ENCODE data around the gene GALNT7.
"Not testable (repeated sequence)": the region's sequence is repeated elsewhere in the genome, so short reads cannot be mapped to it uniquely, and the experiment has no call there.

GALNT7 gene

GRCh38 chr4:173168396-173169177 lies at the start of gene GALNT7:
Gene GALNT7 (plus strand): TSS chr4:173168811. CDS start chr4:173168836, 25 bp downstream.
- peak within 1 kb of the TSS; percentile 86 for H3K4me3 ChIP-seq (ENCODE audit: low read depth, low read length)

- H3K4me3 ChIP-seq (ENCODE audit: low read depth, low read length): not testable (repeated sequence)
These were observed 49.8 kb upstream of the GALNT7 start for GRCh38 chr4:173118819-173119218.

GRCh38 chr4:173119818-173120217 lies 48.8 kb upstream of the GALNT7 start:
- H3K4me3 ChIP-seq (ENCODE audit: low read depth, low read length): no peak overlapping the region

- H3K4me3 ChIP-seq (ENCODE audit: low read depth, low read length): no peak overlapping the region
These were observed 47.5 kb upstream of the GALNT7 start for GRCh38 chr4:173121076-173121561.

GRCh38 chr4:173124209-173124865 lies 44.3 kb upstream of the GALNT7 start:
- H3K4me3 ChIP-seq (ENCODE audit: low read depth, low read length): no peak overlapping the region

GRCh38 chr4:173125216-173125812 lies 43.3 kb upstream of the GALNT7 start:
- no peak overlapping the region for H3K4me3 ChIP-seq (ENCODE audit: low read depth, low read length)

- H3K4me3 ChIP-seq (ENCODE audit: low read depth, low read length): no peak overlapping the region
These were observed 40.3 kb upstream of the GALNT7 start for GRCh38 chr4:173128199-173128890.

GRCh38 chr4:173130687-173131086 lies 37.9 kb upstream of the GALNT7 start:
- no peak overlapping the region for H3K4me3 ChIP-seq (ENCODE audit: low read depth, low read length)

- H3K4me3 ChIP-seq (ENCODE audit: low read depth, low read length): no peak overlapping the region
These were observed 34.2 kb upstream of the GALNT7 start for GRCh38 chr4:173134426-173134825.

GRCh38 chr4:173135241-173135847 lies 33.3 kb upstream of the GALNT7 start:
- H3K4me3 ChIP-seq (ENCODE audit: low read depth, low read length): no peak overlapping the region

GRCh38 chr4:173138624-173139023 lies 30.0 kb upstream of the GALNT7 start:
- H3K4me3 ChIP-seq (ENCODE audit: low read depth, low read length): no peak overlapping the region

- H3K4me3 ChIP-seq (ENCODE audit: low read depth, low read length): no peak overlapping the region
These were observed 29.1 kb upstream of the GALNT7 start for GRCh38 chr4:173139561-173139960.

- no peak overlapping the region for H3K4me3 ChIP-seq (ENCODE audit: low read depth, low read length)
These were observed 23.5 kb upstream of the GALNT7 start for GRCh38 chr4:173145131-173145530.

- H3K4me3 ChIP-seq (ENCODE audit: low read depth, low read length): no peak overlapping the region
These were observed 22.2 kb upstream of the GALNT7 start for GRCh38 chr4:173146456-173146855.

GRCh38 chr4:173151496-173151895 lies 17.1 kb upstream of the GALNT7 start:
- no peak overlapping the region for H3K4me3 ChIP-seq (ENCODE audit: low read depth, low read length)

GRCh38 chr4:173152104-173152503 lies 16.5 kb upstream of the GALNT7 start:
- H3K4me3 ChIP-seq (ENCODE audit: low read depth, low read length): no peak overlapping the region

- no peak overlapping the region for H3K4me3 ChIP-seq (ENCODE audit: low read depth, low read length)
These were observed 15.2 kb upstream of the GALNT7 start for GRCh38 chr4:173153445-173153844.

- H3K4me3 ChIP-seq (ENCODE audit: low read depth, low read length): no peak overlapping the region
These were observed 8.8 kb upstream of the GALNT7 start for GRCh38 chr4:173159791-173160190.

- H3K4me3 ChIP-seq (ENCODE audit: low read depth, low read length): no peak overlapping the region
These were observed 7.7 kb upstream of the GALNT7 start for GRCh38 chr4:173160871-173161270.

GRCh38 chr4:173161311-173161710 lies 7.3 kb upstream of the GALNT7 start:
- no peak overlapping the region for H3K4me3 ChIP-seq (ENCODE audit: low read depth, low read length)

- H3K4me3 ChIP-seq (ENCODE audit: low read depth, low read length): no peak overlapping the region
These were observed 2.9 kb upstream of the GALNT7 start for GRCh38 chr4:173165706-173166105.
